Measurements from ENCODE around the gene GRAMD1B. TPM values are rescaled to one million over a fixed set of nuclear protein-coding genes. Genes with fewer than 3 reads are reported as not detected.

Gene GRAMD1B
- total RNA-seq, 1 experiment from 2014 or later: 12.7 TPM

DNA sequence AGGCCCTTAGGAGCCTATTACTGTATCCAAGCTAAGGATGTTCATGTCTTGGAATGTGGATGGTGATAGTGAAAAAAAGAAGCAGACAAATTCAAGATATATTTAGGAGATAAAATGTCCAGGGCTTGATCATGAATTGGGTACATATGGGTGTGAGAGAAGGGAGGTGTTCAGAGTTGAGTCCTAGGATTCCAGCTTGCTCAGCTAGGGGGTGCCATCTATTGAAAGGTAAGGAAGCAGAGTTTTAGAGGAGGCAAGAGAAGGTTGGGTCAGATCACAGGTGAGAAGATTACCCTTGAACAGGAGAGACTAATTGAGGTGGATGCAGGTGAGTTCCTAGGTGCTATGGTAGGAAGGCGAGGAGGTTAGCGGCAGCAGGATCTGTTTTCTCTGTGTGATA is 60.5 kb downstream of the GRAMD1B start:
- no peak overlapping the region for H3K4me2 ChIP-seq (ENCODE audit: low read length)
- no peaks in the 10 kb centered on the region for H3K9me2 ChIP-seq (ENCODE audit: insufficient read depth)
- no peaks in the 10 kb centered on the region for H4K20me1 ChIP-seq (ENCODE audit: insufficient read depth)
- no peaks in the 10 kb centered on the region for H3K79me2 ChIP-seq (ENCODE audit: insufficient read depth, low read length)
- RAD21 ChIA-PET (ENCODE audit: low non-redundant PET in 1 of 2, low total read pairs in 2 of 2, uncharacterized antibody in 2 of 2, unreplicated experiment in 2 of 2): no interaction called here
- TF ChIP-seq, protein P1, sequence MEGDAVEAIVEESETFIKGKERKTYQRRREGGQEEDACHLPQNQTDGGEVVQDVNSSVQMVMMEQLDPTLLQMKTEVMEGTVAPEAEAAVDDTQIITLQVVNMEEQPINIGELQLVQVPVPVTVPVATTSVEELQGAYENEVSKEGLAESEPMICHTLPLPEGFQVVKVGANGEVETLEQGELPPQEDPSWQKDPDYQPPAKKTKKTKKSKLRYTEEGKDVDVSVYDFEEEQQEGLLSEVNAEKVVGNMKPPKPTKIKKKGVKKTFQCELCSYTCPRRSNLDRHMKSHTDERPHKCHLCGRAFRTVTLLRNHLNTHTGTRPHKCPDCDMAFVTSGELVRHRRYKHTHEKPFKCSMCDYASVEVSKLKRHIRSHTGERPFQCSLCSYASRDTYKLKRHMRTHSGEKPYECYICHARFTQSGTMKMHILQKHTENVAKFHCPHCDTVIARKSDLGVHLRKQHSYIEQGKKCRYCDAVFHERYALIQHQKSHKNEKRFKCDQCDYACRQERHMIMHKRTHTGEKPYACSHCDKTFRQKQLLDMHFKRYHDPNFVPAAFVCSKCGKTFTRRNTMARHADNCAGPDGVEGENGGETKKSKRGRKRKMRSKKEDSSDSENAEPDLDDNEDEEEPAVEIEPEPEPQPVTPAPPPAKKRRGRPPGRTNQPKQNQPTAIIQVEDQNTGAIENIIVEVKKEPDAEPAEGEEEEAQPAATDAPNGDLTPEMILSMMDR (IDR thresholded peaks at IDR 0.05 in 2 of 3, conservative IDR thresholded peaks at IDR 0.05 in 1 of 3; ENCODE audit: borderline replicate concordance in 1 of 3, insufficient read depth in 1 of 3, low read depth in 2 of 3, low read length in 2 of 3): peak; percentile 17 to 21 (median 18); a peak in 2 of 6 replicates
- TF ChIP-seq, protein P2, sequence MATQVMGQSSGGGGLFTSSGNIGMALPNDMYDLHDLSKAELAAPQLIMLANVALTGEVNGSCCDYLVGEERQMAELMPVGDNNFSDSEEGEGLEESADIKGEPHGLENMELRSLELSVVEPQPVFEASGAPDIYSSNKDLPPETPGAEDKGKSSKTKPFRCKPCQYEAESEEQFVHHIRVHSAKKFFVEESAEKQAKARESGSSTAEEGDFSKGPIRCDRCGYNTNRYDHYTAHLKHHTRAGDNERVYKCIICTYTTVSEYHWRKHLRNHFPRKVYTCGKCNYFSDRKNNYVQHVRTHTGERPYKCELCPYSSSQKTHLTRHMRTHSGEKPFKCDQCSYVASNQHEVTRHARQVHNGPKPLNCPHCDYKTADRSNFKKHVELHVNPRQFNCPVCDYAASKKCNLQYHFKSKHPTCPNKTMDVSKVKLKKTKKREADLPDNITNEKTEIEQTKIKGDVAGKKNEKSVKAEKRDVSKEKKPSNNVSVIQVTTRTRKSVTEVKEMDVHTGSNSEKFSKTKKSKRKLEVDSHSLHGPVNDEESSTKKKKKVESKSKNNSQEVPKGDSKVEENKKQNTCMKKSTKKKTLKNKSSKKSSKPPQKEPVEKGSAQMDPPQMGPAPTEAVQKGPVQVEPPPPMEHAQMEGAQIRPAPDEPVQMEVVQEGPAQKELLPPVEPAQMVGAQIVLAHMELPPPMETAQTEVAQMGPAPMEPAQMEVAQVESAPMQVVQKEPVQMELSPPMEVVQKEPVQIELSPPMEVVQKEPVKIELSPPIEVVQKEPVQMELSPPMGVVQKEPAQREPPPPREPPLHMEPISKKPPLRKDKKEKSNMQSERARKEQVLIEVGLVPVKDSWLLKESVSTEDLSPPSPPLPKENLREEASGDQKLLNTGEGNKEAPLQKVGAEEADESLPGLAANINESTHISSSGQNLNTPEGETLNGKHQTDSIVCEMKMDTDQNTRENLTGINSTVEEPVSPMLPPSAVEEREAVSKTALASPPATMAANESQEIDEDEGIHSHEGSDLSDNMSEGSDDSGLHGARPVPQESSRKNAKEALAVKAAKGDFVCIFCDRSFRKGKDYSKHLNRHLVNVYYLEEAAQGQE (IDR thresholded peaks at IDR 0.05; ENCODE audit: low read depth): no peak
- TF ChIP-seq POLR2AphosphoS5 (IDR thresholded peaks at IDR 0.05; ENCODE audit: low read depth, low read length): no peak
- no peak for TF ChIP-seq ZFX (IDR thresholded peaks at IDR 0.05)
- TF ChIP-seq ELF1 (IDR thresholded peaks at IDR 0.05; ENCODE audit: borderline replicate concordance, low read depth): no peak
- TF ChIP-seq RAD21 (IDR thresholded peaks at IDR 0.05; ENCODE audit: low read depth): peak; percentile 14; the same call in 1 of the 2 replicates
- no peak for TF ChIP-seq SIN3A (IDR thresholded peaks at IDR 0.05; ENCODE audit: low read depth)
- no peak for TF ChIP-seq FOSL1 (IDR thresholded peaks at IDR 0.05; ENCODE audit: low read depth)
- no peak for TF ChIP-seq EZH2phosphoT487 (IDR thresholded peaks at IDR 0.05; ENCODE audit: borderline replicate concordance)
- no peak for TF ChIP-seq SRF (IDR thresholded peaks at IDR 0.05; ENCODE audit: low read depth)
- TF ChIP-seq, protein P3, sequence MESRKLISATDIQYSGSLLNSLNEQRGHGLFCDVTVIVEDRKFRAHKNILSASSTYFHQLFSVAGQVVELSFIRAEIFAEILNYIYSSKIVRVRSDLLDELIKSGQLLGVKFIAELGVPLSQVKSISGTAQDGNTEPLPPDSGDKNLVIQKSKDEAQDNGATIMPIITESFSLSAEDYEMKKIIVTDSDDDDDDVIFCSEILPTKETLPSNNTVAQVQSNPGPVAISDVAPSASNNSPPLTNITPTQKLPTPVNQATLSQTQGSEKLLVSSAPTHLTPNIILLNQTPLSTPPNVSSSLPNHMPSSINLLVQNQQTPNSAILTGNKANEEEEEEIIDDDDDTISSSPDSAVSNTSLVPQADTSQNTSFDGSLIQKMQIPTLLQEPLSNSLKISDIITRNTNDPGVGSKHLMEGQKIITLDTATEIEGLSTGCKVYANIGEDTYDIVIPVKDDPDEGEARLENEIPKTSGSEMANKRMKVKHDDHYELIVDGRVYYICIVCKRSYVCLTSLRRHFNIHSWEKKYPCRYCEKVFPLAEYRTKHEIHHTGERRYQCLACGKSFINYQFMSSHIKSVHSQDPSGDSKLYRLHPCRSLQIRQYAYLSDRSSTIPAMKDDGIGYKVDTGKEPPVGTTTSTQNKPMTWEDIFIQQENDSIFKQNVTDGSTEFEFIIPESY (IDR thresholded peaks at IDR 0.05; ENCODE audit: extremely low read depth, insufficient replicate concordance, low read length): no peak
- TF ChIP-seq MAX (IDR thresholded peaks at IDR 0.05): no peak
- no peak for TF ChIP-seq POLR2A (IDR thresholded peaks at IDR 0.05; ENCODE audit: borderline replicate concordance, extremely low read depth, insufficient read depth, insufficient read length)
- TF ChIP-seq EZH2 (IDR thresholded peaks at IDR 0.05): no peak
- no peak for TF ChIP-seq ZNF274 (IDR thresholded peaks at IDR 0.05; ENCODE audit: low read depth, low read length)
- ATAC-seq: peak; percentile 58; the same call in 1 of the 2 replicates
- POLR2A ChIA-PET: no interaction called here
- no peaks in the 10 kb centered on the region for H3K36me3 ChIP-seq (ENCODE audit: control insufficient read depth in 1 of 2, insufficient read depth in 2 of 2, low read length in 2 of 2)
- no TSS peak for BruUV-seq (replicated peaks)
- H3K9ac ChIP-seq (ENCODE audit: low read length): no peak overlapping the region
- no peak overlapping the region for H3K4me3 ChIP-seq (replicated peaks in 1 of 2; ENCODE audit: low read depth in 1 of 2, low read length in 2 of 2)
- H3K4me1 ChIP-seq (ENCODE audit: control insufficient read depth in 1 of 2, insufficient read depth in 2 of 2, low read length in 2 of 2): peaks cover 18 to 19% of the 10 kb centered on the region in 2 experiments
- no peak for DNase-seq (ENCODE audit: low read depth, low spot score)
- no peaks in the 10 kb centered on the region for H3K27me3 ChIP-seq (ENCODE audit: insufficient read depth, low read length)
- no peak overlapping the region for H3K27ac ChIP-seq (ENCODE audit: low read depth, low read length)
- intact Hi-C loops (cut with micrococcal nuclease): no loop called here
- no peaks in the 10 kb centered on the region for H3K9me3 ChIP-seq (ENCODE audit: control insufficient read depth in 1 of 2, insufficient read depth in 1 of 2, low read depth in 1 of 2, low read length in 2 of 2)
- CTCF ChIA-PET: interaction anchor here (1.0 to 1.2 kb wide), 2 partner anchors 83 to 86 kb away, joined by 3 to 5 read pairs; no protein-coding TSS in a partner anchor
- no peak overlapping the region for H2AFZ ChIP-seq (ENCODE audit: low read depth, low read length, poor library complexity, severe bottlenecking)
